GM20000 (cell line): ENCODE results near the gene MAGI2.

Experiments
- DNase-seq: peaks from one replicate; pipeline ENCODE4 v3.0.0; 2012; ENCODE audit warnings: low spot score
- TF ChIP-seq, protein P1 (sequence below): IDR thresholded peaks from 2 replicates; pipeline ENCODE4 v1.5.1; 2012; ENCODE audit warnings: mild to moderate bottlenecking, control low read depth; ENCODE audit errors: extremely low read depth, missing control alignments

The MAGI2 gene

DNA sequence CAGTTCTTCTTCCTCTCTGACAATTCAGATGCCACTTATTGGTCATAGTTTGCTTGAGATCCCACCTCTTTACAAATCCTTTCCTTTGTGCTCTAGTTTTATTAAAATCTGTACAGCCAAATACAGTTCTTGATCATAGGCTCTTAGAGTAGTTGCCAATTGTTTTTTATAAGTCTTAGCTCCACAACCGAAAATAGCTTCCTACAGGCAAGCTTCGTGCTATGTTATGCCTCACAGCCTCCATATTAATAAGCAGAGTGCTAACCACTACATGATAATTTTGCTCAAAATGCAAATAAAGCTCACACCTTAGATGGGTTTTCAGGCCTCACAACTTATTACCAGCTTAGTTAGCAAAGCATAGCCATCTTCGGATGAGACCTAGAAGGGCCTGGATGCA lies 688.9 kb downstream of the MAGI2 start:
- TF ChIP-seq, protein P1, sequence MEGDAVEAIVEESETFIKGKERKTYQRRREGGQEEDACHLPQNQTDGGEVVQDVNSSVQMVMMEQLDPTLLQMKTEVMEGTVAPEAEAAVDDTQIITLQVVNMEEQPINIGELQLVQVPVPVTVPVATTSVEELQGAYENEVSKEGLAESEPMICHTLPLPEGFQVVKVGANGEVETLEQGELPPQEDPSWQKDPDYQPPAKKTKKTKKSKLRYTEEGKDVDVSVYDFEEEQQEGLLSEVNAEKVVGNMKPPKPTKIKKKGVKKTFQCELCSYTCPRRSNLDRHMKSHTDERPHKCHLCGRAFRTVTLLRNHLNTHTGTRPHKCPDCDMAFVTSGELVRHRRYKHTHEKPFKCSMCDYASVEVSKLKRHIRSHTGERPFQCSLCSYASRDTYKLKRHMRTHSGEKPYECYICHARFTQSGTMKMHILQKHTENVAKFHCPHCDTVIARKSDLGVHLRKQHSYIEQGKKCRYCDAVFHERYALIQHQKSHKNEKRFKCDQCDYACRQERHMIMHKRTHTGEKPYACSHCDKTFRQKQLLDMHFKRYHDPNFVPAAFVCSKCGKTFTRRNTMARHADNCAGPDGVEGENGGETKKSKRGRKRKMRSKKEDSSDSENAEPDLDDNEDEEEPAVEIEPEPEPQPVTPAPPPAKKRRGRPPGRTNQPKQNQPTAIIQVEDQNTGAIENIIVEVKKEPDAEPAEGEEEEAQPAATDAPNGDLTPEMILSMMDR: no peak
- no peak for DNase-seq

DNA sequence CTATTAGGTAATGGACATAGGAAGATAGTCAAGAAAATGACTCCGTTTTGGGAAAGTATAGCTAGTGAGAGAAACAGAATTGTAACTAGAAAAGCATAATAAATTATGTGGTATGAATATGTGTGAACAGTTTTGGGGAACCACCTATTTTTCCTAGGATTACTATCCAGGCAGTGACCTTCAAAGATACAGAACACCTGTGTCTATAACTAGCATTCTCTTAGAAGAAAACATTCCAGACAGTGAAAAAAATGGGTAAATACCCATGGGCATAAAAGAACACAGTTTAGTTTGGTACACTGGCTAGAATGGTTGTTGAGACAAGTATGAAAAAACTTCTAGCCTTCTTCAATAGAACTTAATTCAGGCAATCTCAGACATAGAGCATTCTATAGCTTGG lies 690.8 kb downstream of the MAGI2 start:
- no peak for DNase-seq
- TF ChIP-seq, protein P1: no peak

DNA sequence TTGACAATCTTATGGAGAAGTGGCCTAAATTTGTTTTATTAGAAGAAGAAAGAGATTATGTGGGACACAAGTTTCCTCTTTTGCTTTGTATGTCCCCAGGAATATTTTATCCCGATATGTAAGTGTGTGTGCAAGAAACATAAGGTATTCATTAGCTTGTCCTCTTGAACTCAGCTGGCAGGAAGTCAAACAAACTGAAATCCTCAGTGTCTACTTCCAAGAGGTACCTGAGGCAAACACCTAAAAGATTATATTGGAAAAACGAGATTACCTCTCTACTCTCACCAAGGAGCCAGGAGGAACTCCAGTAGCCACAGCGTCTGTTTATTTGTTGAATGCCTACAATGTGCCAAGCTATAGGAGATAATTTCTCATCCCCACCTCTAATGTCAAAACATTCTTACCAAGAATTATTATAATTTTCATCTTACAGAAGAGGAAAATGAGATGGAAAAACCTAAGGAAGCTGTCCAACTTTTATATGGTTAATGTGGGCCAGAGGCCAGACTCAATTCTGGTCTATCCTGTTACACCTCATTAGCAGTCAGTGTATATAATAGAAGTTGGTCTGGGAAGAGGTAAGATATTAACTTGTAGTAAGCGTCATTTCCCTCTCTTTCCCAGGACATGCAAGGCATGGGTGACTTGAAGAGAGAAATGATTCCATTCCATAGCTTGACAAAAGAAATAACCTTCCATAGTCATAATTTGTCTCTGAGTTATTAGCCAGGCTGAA lies 692.7 kb downstream of the MAGI2 start:
- TF ChIP-seq, protein P1: no peak
- no peak for DNase-seq

GRCh38 chr7:78752554-78752953 lies 700.9 kb downstream of the MAGI2 start:
- no peak for DNase-seq
- TF ChIP-seq, protein P1: no peak

DNA sequence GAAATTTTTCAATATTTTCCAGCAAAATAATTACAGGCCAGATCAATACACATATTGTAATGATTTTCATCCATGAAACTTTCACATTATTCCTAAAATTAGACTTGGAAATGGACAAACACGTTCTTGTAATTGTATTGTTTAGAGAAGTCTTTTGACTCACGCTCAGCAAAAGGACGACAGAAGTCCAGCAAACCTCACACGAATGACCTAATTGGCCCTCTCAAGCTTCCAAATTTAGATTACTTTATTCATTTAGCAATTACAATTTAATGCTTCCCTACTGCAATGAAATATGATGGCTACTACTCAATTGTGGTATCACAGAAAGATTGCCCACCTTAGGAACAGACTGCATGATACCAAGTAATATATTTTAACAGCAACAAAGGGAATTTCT lies 702.2 kb downstream of the MAGI2 start:
- DNase-seq: no peak
- TF ChIP-seq, protein P1: no peak

- TF ChIP-seq, protein P1: no peak
- no peak for DNase-seq
Measured at GRCh38 chr7:78749052-78749746, 704.3 kb downstream of the MAGI2 start.

DNA sequence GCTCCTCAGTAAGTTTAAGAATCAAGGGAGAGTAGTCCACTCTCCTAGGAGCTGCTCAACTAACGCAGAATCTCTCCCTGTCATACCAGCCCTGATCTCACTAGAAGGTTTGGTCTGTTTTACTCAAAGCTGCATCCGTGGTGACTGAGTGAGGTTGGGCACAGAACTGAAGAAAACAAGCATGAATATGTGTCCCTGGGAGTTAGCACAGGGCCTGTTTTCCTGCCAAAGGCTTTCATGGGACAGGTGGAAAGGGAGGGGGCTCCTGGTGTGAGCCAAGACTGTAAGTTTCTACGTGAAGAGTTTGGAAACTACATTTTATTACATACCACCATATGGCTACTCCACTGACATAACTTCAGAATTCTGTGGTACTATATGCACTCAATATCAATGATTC lies 705.9 kb downstream of the MAGI2 start:
- TF ChIP-seq, protein P1: no peak
- DNase-seq: no peak
